Kidney epithelial cell (primary cell): ENCODE results near the gene ELMO1. TPM values are rescaled to one million over a fixed set of nuclear protein-coding genes. Genes with fewer than 3 reads are reported as not detected.

Experiments
- DNase-seq: peaks from one replicate; pipeline ENCODE4 v3.0.0-alpha.2; 2010; ENCODE audit warnings: low read depth
- H3K27me3 ChIP-seq: 2 replicates; pipeline ENCODE4 v1.6.0; 2011; ENCODE audit warnings: low read length; ENCODE audit not compliant: control insufficient read depth, insufficient read depth
- H3K36me3 ChIP-seq: 2 replicates; pipeline ENCODE4 v1.5.1; 2011; ENCODE audit warnings: low read length; ENCODE audit not compliant: control insufficient read depth, insufficient read depth
- H3K4me3 ChIP-seq: 2 replicates; pipeline ENCODE4 v1.5.1; 2011; ENCODE audit warnings: low read depth, mild to moderate bottlenecking, control low read depth, low read length
- total RNA-seq: library from RNA; depleted of rRNA; stranded (reverse); fragments of >200 nt; gene quantifications from 2 replicates; pipeline ENCODE4 v1.2.3, GENCODE V29; 2015
- TF ChIP-seq, protein P1 (sequence below): IDR thresholded peaks from 2 replicates; pipeline ENCODE4 v1.5.1; 2011; ENCODE audit warnings: mild to moderate bottlenecking, moderate library complexity, low read length, control low read depth, inconsistent platforms; ENCODE audit not compliant: insufficient read depth, poor library complexity, severe bottlenecking

The ELMO1 gene
- total RNA-seq, 1 donor from 2014 or later, result 11.4 TPM

DNA sequence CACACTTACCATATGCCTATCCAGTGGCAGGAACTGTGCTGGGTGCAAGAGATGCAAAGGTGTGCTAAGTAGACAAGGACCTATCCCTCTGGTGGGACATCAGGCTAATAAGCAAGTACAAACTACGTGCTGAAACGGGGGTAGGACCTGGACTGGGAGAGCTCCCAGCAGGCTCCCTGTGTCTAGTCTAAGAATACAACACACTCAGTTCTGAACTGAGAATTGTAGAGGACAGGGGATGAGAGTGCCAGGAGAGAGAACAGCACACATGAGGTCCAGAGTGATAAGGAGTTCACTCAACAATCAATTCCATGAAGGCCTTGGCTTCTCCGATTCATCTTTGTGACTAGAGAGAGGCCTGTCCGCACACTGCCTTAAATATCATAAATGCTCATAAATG lies 253.7 kb downstream of the ELMO1 start:
- Histone ChIP-seq H3K4me3 (no peak overlapping the region), H3K36me3 (no peaks in the 10 kb centered on the region), H3K27me3 (no peaks in the 10 kb centered on the region)
- TF ChIP-seq, protein P1, sequence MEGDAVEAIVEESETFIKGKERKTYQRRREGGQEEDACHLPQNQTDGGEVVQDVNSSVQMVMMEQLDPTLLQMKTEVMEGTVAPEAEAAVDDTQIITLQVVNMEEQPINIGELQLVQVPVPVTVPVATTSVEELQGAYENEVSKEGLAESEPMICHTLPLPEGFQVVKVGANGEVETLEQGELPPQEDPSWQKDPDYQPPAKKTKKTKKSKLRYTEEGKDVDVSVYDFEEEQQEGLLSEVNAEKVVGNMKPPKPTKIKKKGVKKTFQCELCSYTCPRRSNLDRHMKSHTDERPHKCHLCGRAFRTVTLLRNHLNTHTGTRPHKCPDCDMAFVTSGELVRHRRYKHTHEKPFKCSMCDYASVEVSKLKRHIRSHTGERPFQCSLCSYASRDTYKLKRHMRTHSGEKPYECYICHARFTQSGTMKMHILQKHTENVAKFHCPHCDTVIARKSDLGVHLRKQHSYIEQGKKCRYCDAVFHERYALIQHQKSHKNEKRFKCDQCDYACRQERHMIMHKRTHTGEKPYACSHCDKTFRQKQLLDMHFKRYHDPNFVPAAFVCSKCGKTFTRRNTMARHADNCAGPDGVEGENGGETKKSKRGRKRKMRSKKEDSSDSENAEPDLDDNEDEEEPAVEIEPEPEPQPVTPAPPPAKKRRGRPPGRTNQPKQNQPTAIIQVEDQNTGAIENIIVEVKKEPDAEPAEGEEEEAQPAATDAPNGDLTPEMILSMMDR, result no peak
- DNase-seq, result no peak

DNA sequence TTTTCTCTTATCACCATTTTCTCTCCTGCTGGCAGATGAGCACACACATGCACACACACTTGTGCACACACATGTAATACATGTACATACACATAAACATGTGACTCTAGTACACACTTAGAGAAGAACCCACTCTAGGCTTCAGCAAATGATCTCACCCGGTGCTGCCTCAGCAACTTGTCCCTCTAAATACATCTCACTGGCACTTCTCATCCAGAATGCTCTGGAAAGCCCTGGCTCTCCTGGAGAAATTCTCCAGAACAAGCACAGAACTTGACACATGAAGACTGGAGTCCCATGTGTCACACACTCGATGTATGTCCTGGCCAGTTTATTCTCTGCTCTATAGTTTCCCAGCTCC lies 254.9 kb downstream of the ELMO1 start:
- H3K36me3 ChIP-seq, result no peaks in the 10 kb centered on the region
- H3K27me3 ChIP-seq, result no peaks in the 10 kb centered on the region
- DNase-seq, result no peak
- TF ChIP-seq, protein P1, result no peak
- H3K4me3 ChIP-seq, result no peak overlapping the region

DNA sequence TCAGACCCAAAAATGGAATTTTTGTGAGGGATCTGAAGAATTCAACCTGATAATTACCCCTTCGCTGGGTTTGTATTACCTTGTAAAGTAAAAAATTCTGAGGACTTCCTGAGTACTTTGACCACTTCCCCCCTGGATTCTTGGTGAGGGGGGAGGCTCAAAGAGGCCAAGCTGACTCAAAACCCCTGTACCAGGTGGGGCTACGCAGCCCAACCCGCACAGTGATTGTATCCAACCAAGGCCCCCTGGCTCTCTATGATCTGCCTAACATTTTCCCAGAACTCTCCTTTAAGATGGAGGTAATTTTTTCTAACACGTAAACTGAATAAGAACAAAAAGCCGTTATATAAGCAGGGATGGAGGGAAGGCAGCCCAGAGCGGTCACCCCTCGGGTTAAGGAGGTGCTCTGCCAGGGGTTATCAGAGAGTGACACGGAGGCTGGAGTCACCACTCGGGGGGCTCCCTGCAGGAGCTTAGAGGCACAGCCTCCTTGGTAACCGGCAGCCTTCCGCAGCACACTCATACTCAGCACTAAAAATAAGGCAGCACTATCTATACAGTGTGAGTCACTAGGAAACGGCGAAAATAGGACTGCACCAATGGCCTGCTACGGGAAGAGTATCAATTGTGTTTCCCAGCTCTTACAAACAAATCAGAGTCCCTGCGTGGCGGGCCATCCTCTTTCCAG lies 255.4 kb downstream of the ELMO1 start:
- H3K4me3 ChIP-seq, result no peak overlapping the region
- no peaks in the 10 kb centered on the region for H3K27me3 ChIP-seq
- H3K36me3 ChIP-seq, result no peaks in the 10 kb centered on the region
- no peak for DNase-seq
- TF ChIP-seq, protein P1, result no peak

DNA sequence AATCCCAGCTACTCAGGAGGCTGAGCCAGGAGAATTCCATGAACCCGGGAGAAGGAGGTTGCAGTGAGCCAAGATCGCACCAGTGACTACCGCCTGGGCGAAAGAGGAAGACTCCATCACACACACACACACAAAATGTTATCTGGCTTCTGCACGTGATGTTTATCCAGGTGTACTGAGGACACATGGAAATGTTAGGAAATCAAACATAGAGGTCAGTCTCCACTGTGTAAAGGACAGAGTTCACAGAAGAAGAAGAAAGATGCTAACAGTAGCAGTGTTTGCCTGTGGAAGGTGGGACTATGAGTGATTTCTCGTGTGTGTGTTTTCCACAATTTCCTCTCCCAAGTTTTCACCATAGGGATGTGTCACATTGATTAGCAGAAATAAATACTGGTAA lies 256.9 kb downstream of the ELMO1 start:
- Histone ChIP-seq H3K27me3 (no peaks in the 10 kb centered on the region), H3K4me3 (no peak overlapping the region), H3K36me3 (no peaks in the 10 kb centered on the region)
- TF ChIP-seq, protein P1, result no peak
- DNase-seq, result no peak

DNA sequence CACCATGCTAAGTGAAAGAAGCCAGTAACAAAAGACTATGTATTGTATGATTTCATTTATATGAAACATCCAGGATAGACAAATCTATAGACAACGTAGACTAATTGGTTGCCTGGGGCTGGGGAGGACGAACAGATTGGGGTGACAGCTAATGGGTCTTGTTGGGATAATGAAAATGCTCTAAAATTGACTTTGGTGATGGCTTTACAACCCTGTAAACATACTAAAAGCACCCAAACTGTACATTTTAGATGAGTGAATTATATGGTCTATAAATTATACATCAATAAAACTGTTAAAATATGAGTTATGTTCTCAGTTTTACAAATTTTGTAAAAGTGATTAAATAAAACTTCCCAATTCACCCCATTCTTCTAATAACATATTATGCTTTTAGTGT lies 261.5 kb downstream of the ELMO1 start:
- Histone ChIP-seq H3K4me3 (no peak overlapping the region), H3K36me3 (no peaks in the 10 kb centered on the region), H3K27me3 (no peaks in the 10 kb centered on the region)
- DNase-seq, result no peak
- TF ChIP-seq, protein P1, result no peak

DNA sequence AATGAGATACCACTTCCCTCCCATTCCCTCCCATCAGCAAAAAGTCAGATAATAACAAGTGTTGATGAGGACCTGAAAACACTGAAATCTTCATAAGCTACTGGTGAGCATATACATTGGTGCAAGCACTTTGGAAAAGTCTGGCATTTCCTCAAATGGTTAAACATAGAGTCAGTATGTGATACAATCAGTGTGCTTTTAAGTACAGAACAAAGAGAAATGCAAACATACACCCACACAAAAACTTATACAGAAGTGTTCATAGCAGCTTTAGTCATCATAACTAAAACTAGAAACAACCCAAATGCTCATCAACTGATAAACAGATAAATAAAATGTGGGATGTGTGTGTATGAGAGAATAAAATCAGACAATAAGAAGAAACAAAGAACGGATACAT lies 261.9 kb downstream of the ELMO1 start:
- DNase-seq, result no peak
- no peaks in the 10 kb centered on the region for H3K36me3 ChIP-seq
- H3K4me3 ChIP-seq, result no peak overlapping the region
- H3K27me3 ChIP-seq, result no peaks in the 10 kb centered on the region
- TF ChIP-seq, protein P1, result no peak
